Dedifferentiated amniotic fluid mesenchymal stem cell (primary cell): ENCODE results near the gene HDAC6.
A peak's percentile ranks its signal among the peaks of the same experiment; 100 is the strongest.

Experiments used
- DNase-seq: peaks from one replicate; pipeline ENCODE4 v3.0.0-alpha.2; 2016; ENCODE audit errors: extremely low spot score

The HDAC6 gene

DNA sequence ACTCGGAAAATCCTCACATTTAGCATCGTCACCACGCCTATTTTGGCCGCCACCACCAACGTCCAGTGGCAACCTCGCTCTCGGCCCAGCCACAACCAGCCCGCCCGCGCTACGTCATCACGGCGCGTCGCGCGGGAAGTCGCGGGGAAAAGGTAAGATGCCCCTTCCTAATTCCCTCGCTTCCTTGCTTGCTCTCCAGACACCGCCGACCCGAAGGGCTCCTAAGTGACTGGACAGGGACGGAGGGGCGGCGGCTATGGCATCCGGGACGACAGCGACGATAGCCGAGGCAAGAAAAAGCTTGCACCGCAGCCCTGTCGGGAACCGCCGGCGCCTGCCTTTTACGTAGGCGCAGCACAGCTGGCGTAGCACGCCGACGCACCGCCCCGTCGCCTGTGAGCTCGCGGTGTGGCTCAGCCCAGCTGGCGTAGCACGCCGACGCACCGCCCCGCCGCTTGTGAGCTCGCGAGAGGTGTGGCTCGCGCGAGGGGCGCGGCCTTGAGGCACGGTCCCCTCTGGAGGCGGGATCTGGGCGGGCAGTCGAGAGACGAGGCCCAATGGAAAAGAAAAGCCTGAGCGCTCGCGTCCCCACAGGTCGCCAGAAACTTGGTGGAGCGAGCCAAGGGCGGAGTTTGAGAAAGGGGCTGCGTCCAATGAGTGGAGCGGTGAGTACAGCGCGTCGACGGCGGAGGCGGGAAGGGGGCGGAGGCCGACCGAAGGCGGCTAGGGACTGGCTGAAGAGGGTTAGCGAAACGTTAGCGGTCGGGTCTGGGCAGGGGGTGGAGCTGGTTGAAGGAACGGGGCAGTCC, at the start of gene HDAC6:
Gene HDAC6 (plus strand): TSS at position 788 of the 809 bp plus-strand sequence. CDS start 626 bp downstream, outside the sequence.
- peak; percentile 95 for DNase-seq

DNA sequence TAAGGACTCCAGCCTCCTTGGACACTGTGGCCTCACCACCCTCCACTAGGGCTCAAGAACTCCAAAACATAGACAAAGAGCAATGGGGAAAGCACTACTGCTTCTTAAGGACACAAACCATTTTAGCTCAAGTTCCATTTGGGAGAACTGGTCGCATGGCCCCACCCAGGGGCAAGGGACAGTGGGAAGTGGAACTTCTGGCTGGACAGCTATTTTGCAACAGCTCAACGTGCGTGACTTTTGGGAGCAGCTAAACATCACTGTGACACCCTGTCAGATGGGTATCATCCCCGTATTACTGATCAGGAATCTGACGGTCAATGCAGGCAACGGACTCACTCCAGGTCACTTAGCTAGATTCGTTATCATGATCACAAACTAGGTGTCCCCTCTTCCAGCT, 49.4 kb upstream of the HDAC6 start:
- no peak for DNase-seq

DNA sequence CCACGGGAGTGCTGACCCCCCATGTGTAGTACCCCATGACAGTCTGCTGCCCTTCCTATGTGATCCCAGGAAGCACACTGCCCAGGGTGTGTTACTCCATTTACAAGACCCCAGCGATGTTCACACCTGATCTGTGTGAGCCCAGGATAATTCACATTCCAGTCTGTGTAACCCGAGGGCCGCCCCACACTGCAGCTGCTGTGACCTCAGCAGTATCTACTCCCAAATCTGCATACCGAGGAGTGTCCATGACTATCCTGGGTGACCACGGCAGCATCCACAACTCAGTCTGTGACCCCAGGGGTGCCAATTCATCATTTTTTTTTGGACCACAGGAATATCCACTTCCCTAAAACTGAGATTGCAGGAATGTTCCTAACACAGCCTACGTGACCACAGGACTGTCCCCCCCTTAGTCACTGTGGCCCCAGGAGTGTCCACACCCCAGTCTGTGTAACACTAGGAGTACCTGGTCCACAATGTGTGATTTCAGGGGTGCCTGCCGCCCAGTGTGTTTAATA, 48.1 kb upstream of the HDAC6 start:
- no peak for DNase-seq

DNA sequence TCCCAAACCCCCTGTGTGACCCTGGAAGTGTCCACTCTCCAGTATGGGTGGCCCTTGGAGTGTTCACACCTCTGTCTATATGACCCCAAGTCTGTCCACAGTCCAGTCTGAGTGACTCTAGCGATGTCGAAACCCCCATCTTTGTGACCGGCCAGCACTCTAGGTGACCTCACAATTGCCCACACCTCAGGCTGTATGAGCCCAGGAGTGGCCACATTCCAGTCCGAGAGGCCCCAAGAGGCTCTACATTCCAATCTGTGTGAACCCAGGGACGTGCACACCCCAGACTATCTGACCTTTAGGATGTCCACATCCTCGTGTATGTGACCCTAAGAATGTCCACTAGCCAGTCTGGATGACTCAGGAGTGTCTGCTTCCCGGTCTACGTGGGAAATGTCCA, 47.6 kb upstream of the HDAC6 start:
- DNase-seq = no peak

DNA sequence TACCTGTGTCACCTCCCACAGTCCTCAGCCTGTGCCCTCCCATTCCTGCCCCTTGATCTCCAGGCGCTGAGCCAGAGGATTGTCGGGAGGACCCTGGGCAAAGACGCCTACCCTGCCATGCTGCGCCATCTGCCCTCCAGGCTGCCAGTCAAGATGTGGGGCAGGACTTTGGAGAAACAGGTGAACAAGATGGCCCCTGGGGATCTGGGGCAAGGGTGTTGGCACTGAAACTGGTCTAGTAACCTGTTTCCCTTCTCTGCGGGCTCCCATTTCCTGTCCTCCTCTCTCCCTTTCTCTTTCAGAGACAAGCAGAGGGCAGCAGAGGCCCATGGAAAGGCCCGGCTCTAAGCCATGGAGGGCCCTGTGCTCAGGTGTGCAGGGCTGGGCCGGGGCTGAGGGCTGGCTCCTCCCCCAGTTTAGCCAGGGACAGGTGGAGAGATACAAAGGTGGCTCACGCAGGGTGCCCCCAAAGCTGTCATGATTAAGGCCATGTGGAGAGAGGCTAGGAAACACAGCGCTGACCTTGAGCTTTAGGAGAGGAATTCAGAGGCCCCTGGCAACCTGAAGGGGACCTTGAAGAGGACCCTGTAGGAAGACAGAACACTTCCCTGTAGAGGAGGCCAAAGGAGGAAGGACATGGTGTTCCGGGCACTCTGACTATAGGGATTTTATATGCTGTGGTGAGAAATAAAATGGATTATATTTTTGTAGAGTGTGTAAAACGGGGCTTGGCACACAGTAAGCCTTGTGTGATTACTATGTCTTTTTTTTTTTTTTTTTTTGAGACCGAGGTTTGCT, 40.0 kb upstream of the HDAC6 start, which contains the start of gene GLOD5:
Gene GLOD5 (plus strand): TSS at position 74 of the 798 bp plus-strand sequence. CDS start 44 bp downstream, at position 118.
- DNase-seq = no peak

DNA sequence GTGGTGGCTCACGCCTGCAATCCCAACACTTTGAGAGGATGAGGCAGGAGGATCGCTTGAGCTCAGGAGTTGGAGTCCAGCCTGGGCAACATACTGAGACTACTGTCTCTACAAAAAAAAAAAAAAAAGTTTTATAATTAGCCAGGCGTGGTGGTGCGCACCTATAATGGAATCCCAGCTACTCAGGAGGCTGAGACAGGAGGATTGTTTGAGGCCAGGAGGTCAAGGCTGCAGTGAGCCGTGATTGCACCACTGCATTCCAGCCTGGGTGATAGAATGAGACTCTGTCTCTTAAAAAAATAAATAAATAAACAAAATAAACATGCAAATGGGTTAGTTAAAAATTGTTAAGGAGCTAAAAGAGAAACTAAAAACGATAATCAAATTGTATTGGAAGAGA, 32.6 kb upstream of the HDAC6 start:
- DNase-seq = no peak

DNA sequence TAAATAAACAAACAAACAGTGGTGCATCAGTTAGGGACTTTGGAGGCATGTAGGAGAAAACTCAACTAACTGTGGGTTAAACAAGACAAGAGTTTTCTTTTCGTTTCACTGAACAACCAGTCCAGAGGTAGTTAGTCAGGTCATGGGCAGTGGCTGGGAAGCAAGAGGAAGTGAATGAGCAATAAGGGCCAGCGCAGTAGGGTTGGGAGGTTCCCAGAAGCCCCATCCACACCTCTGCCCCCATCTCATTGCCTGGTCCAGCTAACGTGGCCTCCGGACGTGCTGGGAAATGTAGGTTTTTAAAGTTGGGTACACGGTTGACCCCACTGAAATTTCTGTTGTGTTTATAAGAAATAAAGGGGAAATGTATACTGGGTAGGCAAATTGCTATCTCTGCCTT, 31.6 kb upstream of the HDAC6 start:
- DNase-seq = no peak

DNA sequence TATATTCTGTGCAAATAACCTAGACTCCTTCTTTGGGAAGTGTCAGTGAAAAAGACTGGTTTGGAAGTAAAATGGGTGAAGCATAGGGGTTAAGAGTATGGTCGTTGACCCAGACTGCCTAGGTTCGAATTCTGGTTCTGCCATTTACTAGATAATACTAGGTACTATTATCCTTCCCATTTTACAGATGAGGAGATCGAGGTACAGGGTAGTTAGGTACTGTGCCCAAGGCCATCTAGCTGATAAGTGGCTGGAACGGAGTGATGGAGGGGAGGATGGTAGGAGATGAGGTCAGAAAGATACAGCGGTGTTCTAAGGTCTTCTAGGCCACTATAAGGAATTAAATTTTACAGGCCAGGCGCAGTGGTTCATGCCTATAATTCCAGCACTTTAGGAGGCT, 29.3 kb upstream of the HDAC6 start:
- DNase-seq = no peak

DNA sequence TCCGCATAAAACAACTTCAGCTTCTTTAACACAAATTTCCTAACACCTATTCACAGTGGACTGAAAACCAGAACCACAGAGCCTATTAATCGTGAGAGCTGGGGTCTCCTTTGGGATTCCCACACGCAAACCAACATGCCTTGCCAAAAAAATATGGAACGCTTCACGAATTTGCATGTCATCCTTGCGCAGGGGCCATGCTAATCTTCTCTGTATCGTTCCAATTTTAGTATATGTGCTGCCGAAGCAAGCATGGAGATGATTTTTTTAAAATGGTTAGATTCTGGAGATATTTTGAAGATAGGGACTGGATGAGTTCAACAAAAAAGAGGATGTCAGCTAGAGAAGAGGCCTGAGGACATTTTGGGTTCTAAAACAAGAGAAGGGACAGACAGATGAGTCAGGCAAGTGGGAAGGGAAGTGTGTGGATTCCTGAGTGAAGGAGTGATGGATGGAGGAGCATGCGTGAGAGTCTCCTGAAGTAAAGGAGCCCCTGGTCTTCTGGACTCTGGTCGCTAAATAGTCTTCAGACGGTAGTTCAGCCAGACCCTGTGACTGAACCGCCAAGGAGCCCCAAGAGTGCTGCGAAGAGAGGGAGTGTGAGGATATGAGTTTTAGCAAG, 24.9 kb upstream of the HDAC6 start:
- no peak for DNase-seq

DNA sequence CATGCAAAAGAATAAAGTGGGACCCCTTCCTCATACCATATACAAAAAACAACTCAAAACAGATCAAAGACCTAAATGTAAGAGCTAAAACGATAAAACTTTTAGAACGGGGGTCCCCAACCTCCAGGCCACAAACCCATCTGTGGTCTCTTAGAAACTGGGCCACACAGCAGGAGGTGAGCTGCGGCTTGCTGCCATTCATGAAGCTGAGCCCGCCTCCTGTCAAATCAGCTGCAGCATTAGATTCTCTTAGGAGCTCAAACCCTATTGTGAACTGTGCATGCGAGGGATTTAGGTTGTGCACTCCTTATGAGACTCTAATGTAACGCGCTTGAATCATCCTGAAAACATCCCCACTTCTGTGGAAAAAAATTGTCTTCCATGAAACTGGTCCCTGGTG, 22.5 kb upstream of the HDAC6 start:
- DNase-seq = no peak

DNA sequence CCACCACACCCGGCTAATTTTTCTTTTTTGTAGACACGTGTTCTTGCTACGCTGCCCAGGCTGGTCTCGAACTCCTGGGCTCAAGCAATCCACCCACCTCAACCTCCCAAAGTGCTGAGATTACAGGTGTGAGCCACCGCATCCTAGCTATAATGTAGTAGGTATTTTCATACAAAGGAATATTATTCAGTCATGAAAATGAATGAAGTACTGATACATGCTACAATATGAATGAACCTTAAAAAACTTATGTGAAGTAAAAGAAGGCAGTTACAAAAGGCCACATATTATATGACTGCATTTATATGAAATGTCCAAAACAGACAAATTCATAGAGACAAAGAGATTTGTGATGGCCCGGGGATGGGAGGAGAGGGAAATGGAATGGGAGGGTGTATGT, 20.2 kb upstream of the HDAC6 start:
- DNase-seq = no peak

DNA sequence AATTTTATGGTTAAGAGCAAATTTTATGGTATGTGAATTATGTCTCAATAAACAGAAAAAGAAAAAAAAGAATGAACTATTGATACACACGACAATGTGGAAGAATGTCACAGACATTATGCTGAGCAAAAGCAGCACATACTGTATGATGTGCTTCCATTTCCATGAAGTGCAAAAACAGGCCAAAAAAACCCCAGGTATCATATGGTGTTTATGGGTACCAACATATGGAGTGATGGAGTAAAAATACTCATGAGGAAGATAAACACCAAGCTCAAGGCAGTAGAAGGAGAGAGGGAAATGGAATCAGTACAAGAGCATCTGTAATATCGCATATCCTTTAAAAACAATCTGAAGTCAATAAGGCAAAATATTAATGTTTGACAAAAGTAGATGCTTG, 19.7 kb upstream of the HDAC6 start:
- DNase-seq = no peak

DNA sequence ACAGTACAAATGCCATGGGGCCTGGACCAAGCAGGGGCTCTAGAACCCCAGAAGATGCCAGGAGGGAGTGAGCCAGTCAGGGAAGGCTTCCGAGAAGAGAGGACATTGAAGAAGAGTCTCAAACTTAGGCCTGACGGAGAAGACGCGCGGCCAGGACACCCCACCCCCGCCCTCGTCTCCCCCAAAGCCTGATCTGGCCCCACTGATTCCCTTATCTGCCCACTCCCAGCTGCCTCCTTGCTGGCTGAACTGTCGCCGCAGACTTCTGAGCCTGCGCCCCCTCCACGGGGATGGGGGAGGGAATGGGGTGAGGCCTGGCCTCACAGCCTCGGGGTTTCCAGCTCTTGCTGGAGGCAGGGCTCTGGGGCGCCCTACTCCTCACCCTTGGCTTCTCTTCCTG, 19.1 kb upstream of the HDAC6 start:
- no peak for DNase-seq

DNA sequence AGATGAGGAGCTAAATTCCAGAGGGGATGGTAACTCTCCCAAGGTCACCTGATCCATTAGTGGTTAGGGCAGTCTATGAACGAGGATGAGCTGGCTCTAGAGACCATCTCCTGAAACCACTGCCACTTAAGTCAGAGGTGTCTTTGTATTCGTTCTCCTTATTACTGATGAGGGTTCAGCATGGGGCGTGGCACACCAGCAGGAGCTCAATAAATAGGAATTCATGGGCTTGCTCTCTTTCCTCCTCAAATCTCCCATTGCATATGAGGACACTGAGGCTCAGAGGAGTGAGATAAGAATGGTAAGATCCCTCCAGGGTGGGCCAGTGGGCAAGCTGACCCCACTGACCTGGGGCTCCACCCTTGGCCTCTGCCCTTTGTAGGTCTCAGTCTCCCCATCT, 17.1 kb upstream of the HDAC6 start:
- no peak for DNase-seq

DNA sequence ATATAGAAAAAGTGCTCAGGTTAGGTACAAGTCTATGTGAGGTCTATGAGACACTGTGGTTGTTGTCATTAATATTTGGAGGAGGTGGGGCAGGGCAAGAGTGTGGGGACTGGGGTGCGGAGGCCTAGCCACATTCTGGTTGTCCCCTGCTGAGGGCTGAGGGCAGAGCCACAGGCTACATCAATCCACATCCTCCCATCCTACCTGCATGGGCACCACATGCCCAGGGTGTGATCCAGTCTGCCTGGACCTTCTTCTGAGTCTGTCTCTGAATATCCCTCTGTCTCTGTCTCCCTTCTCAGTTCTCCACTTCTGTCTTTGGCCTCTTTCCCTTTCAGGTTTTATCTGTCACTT, 16.7 kb upstream of the HDAC6 start:
- DNase-seq = no peak

DNA sequence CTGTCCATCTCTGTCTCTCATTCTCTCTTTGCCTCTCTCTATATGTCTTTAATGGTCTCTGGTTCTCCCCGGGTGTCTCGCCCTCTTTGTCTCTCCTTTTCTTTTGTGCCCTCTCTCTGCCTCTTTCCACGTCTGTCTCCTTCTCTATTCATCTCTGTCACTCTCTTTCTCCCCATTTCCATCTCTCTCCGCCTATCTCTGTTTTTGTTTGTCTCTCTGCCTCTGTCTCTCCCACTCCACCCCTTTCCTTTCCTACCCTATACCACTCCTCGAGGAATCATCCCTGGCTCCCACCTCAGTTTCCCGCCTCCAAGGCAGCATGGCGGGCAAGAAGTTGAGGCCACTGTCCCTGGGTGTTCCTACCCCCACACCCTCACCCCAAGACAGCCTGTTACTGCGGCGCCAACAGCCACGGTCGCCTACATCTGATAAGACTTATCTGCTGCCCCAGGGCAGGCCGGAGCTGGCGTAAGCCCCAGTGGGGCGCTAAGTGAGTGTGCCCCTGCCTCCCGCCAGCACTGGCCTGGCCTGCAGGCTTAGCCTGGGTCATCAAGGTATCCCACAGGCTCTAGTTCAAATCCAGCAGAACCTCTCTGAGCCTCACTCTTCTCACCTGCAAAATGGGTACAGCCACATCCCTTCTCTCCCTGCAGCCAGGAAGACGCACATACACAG, 16.2 kb upstream of the HDAC6 start:
- no peak for DNase-seq

DNA sequence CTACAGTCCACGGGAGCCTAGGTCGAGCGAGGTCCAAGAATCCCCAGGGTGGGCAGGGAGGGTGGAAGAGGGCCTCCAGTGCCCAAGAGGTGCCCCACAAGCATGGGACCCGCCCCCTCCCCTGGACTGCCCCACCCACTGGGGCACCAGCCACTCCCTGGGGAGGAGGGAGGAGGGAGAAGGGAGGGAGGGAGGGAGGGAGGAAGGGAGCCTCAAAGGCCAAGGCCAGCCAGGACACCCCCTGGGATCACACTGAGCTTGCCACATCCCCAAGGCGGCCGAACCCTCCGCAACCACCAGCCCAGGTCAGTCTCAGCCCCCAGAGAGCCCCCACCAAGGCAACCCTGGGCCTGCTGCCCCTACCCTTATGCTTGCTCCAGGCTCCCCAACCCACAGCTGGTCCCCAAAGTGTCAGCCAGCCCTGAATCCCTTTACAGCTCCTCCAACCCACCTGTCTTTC, 15.5 kb upstream of the HDAC6 start, which contains the start of gene GATA1:
Gene GATA1 (plus strand): TSS at position 250 of the 460 bp plus-strand sequence. CDS start 4,520 bp downstream, outside the sequence.
- DNase-seq = no peak

DNA sequence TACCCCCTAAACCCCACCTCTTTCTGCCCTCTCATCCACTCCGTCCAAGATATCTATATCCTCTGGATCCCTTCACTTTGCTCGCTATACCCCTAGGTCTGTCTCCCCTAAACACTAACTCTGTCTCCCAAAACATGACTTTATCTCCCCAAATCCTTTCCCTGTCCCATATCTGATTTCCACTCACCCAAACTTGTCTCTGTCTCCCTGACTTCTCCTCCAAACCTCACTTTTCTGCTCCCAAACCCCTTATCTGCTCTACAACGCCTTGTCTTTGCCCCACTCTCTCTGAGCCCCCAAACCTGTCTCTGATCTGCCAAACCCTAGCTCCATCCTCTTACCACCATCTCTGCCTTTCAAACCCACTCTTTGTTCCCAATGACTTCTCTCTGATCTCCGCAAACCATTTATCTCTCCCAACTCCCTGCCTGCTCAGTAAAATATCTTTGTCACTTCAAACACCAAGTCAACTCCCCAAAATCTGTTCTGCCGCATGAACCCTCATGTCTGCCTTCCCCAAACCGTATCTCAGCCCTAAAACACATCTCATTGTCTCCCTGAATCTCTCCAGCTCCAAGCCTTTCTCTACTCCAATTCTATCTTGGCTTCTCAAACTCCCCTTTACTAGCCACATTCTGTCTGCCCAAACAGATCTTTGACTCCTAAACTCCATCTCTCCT, 14.9 kb upstream of the HDAC6 start:
- no peak for DNase-seq

DNA sequence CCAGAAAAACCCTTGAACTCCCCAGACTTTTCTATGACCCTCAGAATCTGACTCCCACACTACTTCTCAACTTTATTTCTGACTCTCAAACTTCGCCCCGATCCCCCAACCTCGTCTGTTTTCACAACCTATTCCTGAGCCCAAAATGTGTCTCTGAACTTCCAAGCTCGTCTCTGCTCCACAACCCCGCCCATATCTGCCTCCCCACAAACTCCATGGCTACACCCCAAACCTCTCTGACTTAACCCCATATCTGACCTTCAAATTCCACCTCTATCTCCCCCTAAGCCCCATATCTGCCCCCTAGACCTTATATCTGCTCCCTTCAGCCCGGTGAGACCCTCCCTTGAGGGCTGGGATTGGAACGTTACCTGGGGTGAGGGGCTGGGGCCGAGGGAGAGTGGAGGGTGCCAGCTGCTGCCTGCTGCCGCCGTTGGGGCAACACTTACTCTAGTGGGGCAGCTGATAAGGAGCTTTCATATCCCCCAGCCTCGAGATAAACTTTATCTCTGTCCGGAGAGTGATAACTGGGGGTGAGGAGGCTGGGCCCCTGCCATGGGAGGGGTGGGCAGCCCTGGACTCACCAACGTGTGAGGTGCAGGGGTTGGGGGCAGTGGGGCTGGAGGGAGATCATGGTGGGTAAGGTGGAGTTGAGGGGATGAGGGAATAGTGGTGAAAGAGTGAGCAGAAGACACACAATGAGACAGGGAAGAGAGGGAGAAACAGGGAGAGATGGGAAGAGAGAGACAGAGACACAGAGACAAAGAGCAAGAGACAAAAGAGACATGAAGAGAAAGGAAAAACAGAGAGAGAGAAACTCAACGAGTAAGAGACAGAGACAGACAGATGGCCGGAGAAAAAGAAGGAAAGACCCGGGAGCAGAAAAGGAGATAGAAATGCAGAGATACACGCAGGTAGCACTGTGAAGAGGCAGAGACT, 14.1 kb upstream of the HDAC6 start:
- DNase-seq = no peak
